ENCODE measurements around the gene KRTAP10-9.

DNA sequence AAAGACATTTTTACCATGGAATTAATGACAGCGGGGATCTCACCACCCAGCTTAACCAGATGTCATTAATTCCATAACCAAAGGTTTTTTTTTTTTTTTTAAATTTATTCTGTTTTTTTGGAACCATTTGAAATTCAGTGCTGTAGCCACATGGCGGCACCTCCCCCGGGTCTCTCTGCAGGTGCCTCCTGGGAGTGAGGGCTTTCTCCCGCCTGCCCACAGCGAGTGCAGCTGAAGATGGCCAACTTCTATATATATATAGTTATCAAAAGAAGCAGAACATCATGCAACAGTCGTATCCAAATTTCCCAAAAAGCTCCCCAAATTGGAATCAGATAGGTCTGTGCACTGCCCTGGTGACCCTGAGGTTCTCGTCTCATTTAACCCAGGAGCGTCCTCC lies 11.4 kb upstream of the KRTAP10-9 start:
- TF ChIP-seq CTCF (IDR thresholded peaks at IDR 0.05 in 4 of 5, conservative IDR thresholded peaks at IDR 0.05 in 1 of 5) (no peak), POLR2A (IDR thresholded peaks at IDR 0.05) (no peak)
